ENCODE data around the gene TMEM53.
"Not testable (repeated sequence)": the region's sequence is repeated elsewhere in the genome, so short reads cannot be mapped to it uniquely, and the experiment has no call there.

Gene TMEM53

GRCh38 chr1:44707959-44708831 is 33.9 kb upstream of the TMEM53 start:
- no peak overlapping the region for H3K4me3 ChIP-seq (ENCODE audit: control insufficient read depth, low read depth, low read length)
- DNase-seq (ENCODE audit: low read depth): no peak
- TF ChIP-seq CTCF (IDR thresholded peaks at IDR 0.05; ENCODE audit: control insufficient read depth, insufficient read depth, low read depth, low read length, missing control alignments): peak; percentile 61

GRCh38 chr1:44707112-44707881 is 33.0 kb upstream of the TMEM53 start:
- no peak overlapping the region for H3K4me3 ChIP-seq (ENCODE audit: control insufficient read depth, low read depth, low read length)
- peak; percentile 76 for DNase-seq (ENCODE audit: low read depth)
- TF ChIP-seq CTCF (IDR thresholded peaks at IDR 0.05; ENCODE audit: control insufficient read depth, insufficient read depth, low read depth, low read length, missing control alignments): no peak

- H3K4me3 ChIP-seq (ENCODE audit: control insufficient read depth, low read depth, low read length): no peak overlapping the region
- no peak for DNase-seq (ENCODE audit: low read depth)
- no peak for TF ChIP-seq CTCF (IDR thresholded peaks at IDR 0.05; ENCODE audit: control insufficient read depth, insufficient read depth, low read depth, low read length, missing control alignments)
Observed at GRCh38 chr1:44705938-44706337, 31.7 kb upstream of the TMEM53 start.

GRCh38 chr1:44705470-44705869 is 31.2 kb upstream of the TMEM53 start:
- no peak for TF ChIP-seq CTCF (IDR thresholded peaks at IDR 0.05; ENCODE audit: control insufficient read depth, insufficient read depth, low read depth, low read length, missing control alignments)
- DNase-seq (ENCODE audit: low read depth): no peak
- H3K4me3 ChIP-seq (ENCODE audit: control insufficient read depth, low read depth, low read length): no peak overlapping the region

GRCh38 chr1:44701141-44701573 is 26.9 kb upstream of the TMEM53 start:
- DNase-seq (ENCODE audit: low read depth): no peak
- no peak for TF ChIP-seq CTCF (IDR thresholded peaks at IDR 0.05; ENCODE audit: control insufficient read depth, insufficient read depth, low read depth, low read length, missing control alignments)
- H3K4me3 ChIP-seq (ENCODE audit: control insufficient read depth, low read depth, low read length): no peak overlapping the region

GRCh38 chr1:44700573-44700972 is 26.3 kb upstream of the TMEM53 start:
- no peak for TF ChIP-seq CTCF (IDR thresholded peaks at IDR 0.05; ENCODE audit: control insufficient read depth, insufficient read depth, low read depth, low read length, missing control alignments)
- H3K4me3 ChIP-seq (ENCODE audit: control insufficient read depth, low read depth, low read length): no peak overlapping the region
- DNase-seq (ENCODE audit: low read depth): no peak

- not testable (repeated sequence) for H3K4me3 ChIP-seq (ENCODE audit: control insufficient read depth, low read depth, low read length); DNase-seq (ENCODE audit: low read depth)
Observed at GRCh38 chr1:44699375-44699774, 25.1 kb upstream of the TMEM53 start.
